Panc1 (cell line): ENCODE measurements around the gene COIL.

Experiments
- CTCF ChIP-seq: fragments of 450-650 bp; IDR thresholded peaks from 2 replicates; pipeline ENCODE4 v1.5.1; 2017; ENCODE audit warnings: mild to moderate bottlenecking
- REST ChIP-seq, 2 experiments: IDR thresholded peaks; 2 replicates each; pipeline ENCODE4 v1.6.1; 2011 to 2012; ENCODE audit warnings: low read depth in 2 of 2, control low read depth in 1 of 2, low read length in 1 of 2, mild to moderate bottlenecking in 1 of 2, moderate library complexity in 1 of 2; ENCODE audit not compliant: insufficient read depth in 1 of 2

GRCh38 chr17:56934280-56934679 is 26.6 kb downstream of the COIL start:
- TF ChIP-seq CTCF = no peak
- no peak for TF ChIP-seq REST (IDR thresholded peaks at IDR 0.05; ENCODE audit: insufficient read depth in 1 of 2, low read depth in 2 of 2, low read length in 1 of 2)
